Chondrocyte (in vitro differentiated cells): ENCODE measurements around the gene TJP2. TPM values are rescaled to one million over a fixed set of nuclear protein-coding genes. Genes with fewer than 3 reads are reported as not detected.

Experiments
- DNase-seq: peaks from one replicate; pipeline ENCODE4 v3.0.0; 2021; ENCODE audit warnings: mixed read lengths, low spot score
- H3K27ac Mint-ChIP-seq: one replicate; pipeline ENCODE4 v1.8.0; 2021; ENCODE audit warnings: mild to moderate bottlenecking, moderate library complexity, mixed read lengths; ENCODE audit not compliant: unreplicated experiment
- H3K27me3 Mint-ChIP-seq: 2 replicates; pipeline ENCODE4 v1.8.0; 2021; ENCODE audit warnings: low read depth, mixed read lengths
- H3K36me3 Mint-ChIP-seq: 2 replicates; pipeline ENCODE4 v1.8.0; 2021; ENCODE audit warnings: low read depth, mixed read lengths
- H3K4me1 Mint-ChIP-seq: 2 replicates; pipeline ENCODE4 v1.8.0; 2021; ENCODE audit warnings: low read depth, mild to moderate bottlenecking, mixed read lengths
- H3K4me3 Mint-ChIP-seq: one replicate; pipeline ENCODE4 v1.8.0; 2021; ENCODE audit warnings: mild to moderate bottlenecking, moderate library complexity, mixed read lengths; ENCODE audit not compliant: unreplicated experiment
- H3K9me3 Mint-ChIP-seq: 2 replicates; pipeline ENCODE4 v1.8.0; 2021; ENCODE audit warnings: low read depth, mixed read lengths
- CTCF ChIP-seq: fragments of 200-600 bp; sonication (generic); IDR thresholded peaks from 2 replicates; pipeline ENCODE4 v1.5.0; 2021; ENCODE audit warnings: antibody characterized with exemption, mild to moderate bottlenecking, moderate library complexity
- total RNA-seq: library from RNA; stranded (reverse); gene quantifications from 3 replicates; pipeline ENCODE4 v1.2.1, GENCODE V29; 2021

TJP2 gene
- total RNA-seq, 1 donor from 2014 or later, result 50.6 TPM

GRCh38 chr9:69204849-69205248 lies 30.8 kb downstream of the TJP2 start:
- Mint-ChIP-seq H3K36me3 (peaks cover 3% of the 10 kb centered on the region), H3K27me3 (no peaks in the 10 kb centered on the region), H3K9me3 (no peaks in the 10 kb centered on the region), H3K4me3 (no peak overlapping the region), H3K27ac (no peak overlapping the region), H3K4me1 (peaks cover 17% of the 10 kb centered on the region)
- DNase-seq, result no peak
- no peak for TF ChIP-seq CTCF

- no peak overlapping the region for H3K27ac Mint-ChIP-seq
- no peak for DNase-seq
- no peak overlapping the region for H3K4me3 Mint-ChIP-seq
- peaks cover 13% of the 10 kb centered on the region for H3K4me1 Mint-ChIP-seq
- H3K9me3 Mint-ChIP-seq, result no peaks in the 10 kb centered on the region
- no peaks in the 10 kb centered on the region for H3K27me3 Mint-ChIP-seq
- no peak for TF ChIP-seq CTCF
- peaks cover 3% of the 10 kb centered on the region for H3K36me3 Mint-ChIP-seq
These were observed 32.0 kb downstream of the TJP2 start for GRCh38 chr9:69206047-69206446.

- no peak for TF ChIP-seq CTCF
- H3K36me3 Mint-ChIP-seq, result no peaks in the 10 kb centered on the region
- peaks cover 23% of the 10 kb centered on the region for H3K4me1 Mint-ChIP-seq
- H3K27me3 Mint-ChIP-seq, result no peaks in the 10 kb centered on the region
- DNase-seq, result no peak
- no peak overlapping the region for H3K27ac Mint-ChIP-seq
- no peaks in the 10 kb centered on the region for H3K9me3 Mint-ChIP-seq
- no peak overlapping the region for H3K4me3 Mint-ChIP-seq
These were observed 33.4 kb downstream of the TJP2 start for GRCh38 chr9:69207503-69207902.

- Mint-ChIP-seq H3K4me3 (no peak overlapping the region), H3K27ac (no peak overlapping the region), H3K9me3 (no peaks in the 10 kb centered on the region), H3K4me1 (peaks cover 12% of the 10 kb centered on the region), H3K36me3 (no peaks in the 10 kb centered on the region), H3K27me3 (no peaks in the 10 kb centered on the region)
- no peak for TF ChIP-seq CTCF
- DNase-seq, result no peak
These were observed 37.5 kb downstream of the TJP2 start for GRCh38 chr9:69211424-69212036.

GRCh38 chr9:69213647-69214046 lies 39.6 kb downstream of the TJP2 start:
- Mint-ChIP-seq H3K36me3 (peaks cover 3% of the 10 kb centered on the region), H3K4me1 (peaks cover 12% of the 10 kb centered on the region), H3K4me3 (no peak overlapping the region), H3K9me3 (no peaks in the 10 kb centered on the region), H3K27me3 (no peaks in the 10 kb centered on the region), H3K27ac (no peak overlapping the region)
- DNase-seq, result no peak
- no peak for TF ChIP-seq CTCF
